ACC112 (cell line): Measurements from ENCODE around the gene CCM2L.
A peak's percentile ranks its signal among the peaks of the same experiment; 100 is the strongest.

Source experiments
- H2AFZ ChIP-seq: fragments of 200-600 bp; sonication (generic); one replicate; pipeline ENCODE4 v1.6.0; 2017; ENCODE audit warnings: antibody characterized with exemption, low read length; ENCODE audit not compliant: unreplicated experiment
- H3K27ac ChIP-seq: fragments of 200-600 bp; sonication (generic); 2 replicates; pipeline ENCODE4 v1.5.1; 2014; ENCODE audit warnings: low read depth, mild to moderate bottlenecking, antibody characterized with exemption, low read length, moderate library complexity
- H3K27me3 ChIP-seq: fragments of 200-600 bp; sonication (generic); 2 replicates; pipeline ENCODE4 v1.6.1; 2014; ENCODE audit warnings: mild to moderate bottlenecking, antibody characterized with exemption, low read length, moderate library complexity, mixed read lengths; ENCODE audit not compliant: insufficient read depth
- H3K36me3 ChIP-seq: fragments of 200-600 bp; sonication (generic); 2 replicates; pipeline ENCODE4 v1.6.1; 2016; ENCODE audit warnings: mild to moderate bottlenecking, antibody characterized with exemption, low read length, moderate library complexity, mixed read lengths; ENCODE audit not compliant: insufficient read depth
- H3K4me1 ChIP-seq: fragments of 200-600 bp; sonication (generic); one replicate; pipeline ENCODE4 v1.6.1; 2016; ENCODE audit warnings: low read length, mixed read lengths; ENCODE audit not compliant: insufficient read depth, unreplicated experiment, control insufficient read depth
- H3K4me3 ChIP-seq: fragments of 200-600 bp; sonication (generic); 2 replicates; pipeline ENCODE4 v1.5.1; 2014; ENCODE audit warnings: mild to moderate bottlenecking, low read depth, low read length
- H3K79me2 ChIP-seq: fragments of 200-600 bp; sonication (generic); one replicate; pipeline ENCODE4 v1.6.0; 2016; ENCODE audit warnings: low read length; ENCODE audit not compliant: control insufficient read depth, unreplicated experiment, insufficient read depth

Gene CCM2L

DNA sequence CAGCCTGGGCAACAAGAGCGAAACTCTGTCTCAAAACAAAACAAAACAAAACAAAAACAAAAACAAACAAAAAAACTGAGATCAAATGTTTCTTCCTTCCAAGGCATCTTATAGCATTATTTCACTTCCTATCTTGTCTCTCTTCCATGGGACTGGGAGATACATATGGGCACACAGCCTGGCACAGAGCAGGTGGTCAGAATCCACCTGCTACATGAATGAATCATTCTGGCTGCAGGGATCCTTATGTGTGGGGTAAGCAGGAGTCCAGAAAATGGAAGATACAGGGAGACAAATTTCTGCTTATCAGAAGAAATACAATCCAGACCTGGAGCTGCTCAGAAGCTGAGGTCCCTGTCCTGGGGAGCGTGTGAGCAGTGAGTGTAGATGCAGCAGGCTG is 18.2 kb upstream of the CCM2L start:
- H3K4me1 ChIP-seq, result no peaks in the 10 kb centered on the region
- H3K27me3 ChIP-seq, result peaks cover 48% of the 10 kb centered on the region

GRCh38 chr20:31996996-31997395 is 13.2 kb upstream of the CCM2L start:
- H3K4me3 ChIP-seq, result no peak overlapping the region
- H2AFZ ChIP-seq, result no peak overlapping the region
- no peaks in the 10 kb centered on the region for H3K79me2 ChIP-seq
- no peaks in the 10 kb centered on the region for H3K36me3 ChIP-seq
- H3K27me3 ChIP-seq, result peaks cover 52% of the 10 kb centered on the region
- H3K4me1 ChIP-seq, result no peaks in the 10 kb centered on the region
- H3K27ac ChIP-seq, result no peak overlapping the region

More for the DNA sequence above, 18.2 kb upstream of the CCM2L start:
- H3K27ac ChIP-seq, result no peak overlapping the region
- H2AFZ ChIP-seq, result no peak overlapping the region
- no peaks in the 10 kb centered on the region for H3K79me2 ChIP-seq
- H3K4me3 ChIP-seq, result no peak overlapping the region
- no peaks in the 10 kb centered on the region for H3K36me3 ChIP-seq

DNA sequence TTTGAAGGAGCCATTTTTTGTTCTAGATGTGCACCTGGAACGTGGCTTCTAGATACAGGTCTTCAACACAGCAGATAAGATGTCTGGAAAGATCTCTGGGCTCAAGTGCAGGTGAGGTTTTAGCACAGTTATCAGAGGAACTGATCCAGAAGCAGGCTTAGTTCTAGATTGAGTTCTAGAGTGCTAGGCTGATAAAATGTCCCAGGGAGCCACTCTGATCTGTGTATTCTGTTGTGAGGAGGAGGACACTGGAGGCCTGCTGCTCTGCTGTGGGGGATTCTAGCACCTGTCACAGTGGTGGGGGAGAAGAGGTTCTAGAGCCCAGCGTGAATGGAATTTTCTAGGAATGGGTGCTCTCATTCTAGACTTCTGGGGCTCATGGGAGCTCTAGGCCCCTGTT is 12.0 kb upstream of the CCM2L start:
- no peaks in the 10 kb centered on the region for H3K79me2 ChIP-seq
- H3K27ac ChIP-seq, result no peak overlapping the region
- H2AFZ ChIP-seq, result no peak overlapping the region
- H3K4me3 ChIP-seq, result no peak overlapping the region
- no peaks in the 10 kb centered on the region for H3K36me3 ChIP-seq
- peaks cover 41% of the 10 kb centered on the region for H3K27me3 ChIP-seq
- H3K4me1 ChIP-seq, result no peaks in the 10 kb centered on the region

- Histone ChIP-seq H2AFZ (no peak overlapping the region), H3K27me3 (no peaks in the 10 kb centered on the region), H3K79me2 (no peaks in the 10 kb centered on the region), H3K36me3 (no peaks in the 10 kb centered on the region), H3K27ac (no peak overlapping the region), H3K4me1 (peaks cover 8% of the 10 kb centered on the region), H3K4me3 (no peak overlapping the region)
Observed at GRCh38 chr20:32003325-32003724, 6.9 kb upstream of the CCM2L start.

- no peak overlapping the region for H3K27ac ChIP-seq
- peaks cover 8% of the 10 kb centered on the region for H3K4me1 ChIP-seq
- H3K27me3 ChIP-seq, result peaks cover 2% of the 10 kb centered on the region
- no peak overlapping the region for H2AFZ ChIP-seq
- no peaks in the 10 kb centered on the region for H3K36me3 ChIP-seq
- H3K79me2 ChIP-seq, result no peaks in the 10 kb centered on the region
- H3K4me3 ChIP-seq, result no peak overlapping the region
Observed at GRCh38 chr20:32004963-32005362, 5.3 kb upstream of the CCM2L start.

GRCh38 chr20:32006053-32006452 is 4.2 kb upstream of the CCM2L start:
- H3K27me3 ChIP-seq, result peaks cover 11% of the 10 kb centered on the region
- H3K79me2 ChIP-seq, result no peaks in the 10 kb centered on the region
- no peak overlapping the region for H3K27ac ChIP-seq
- no peaks in the 10 kb centered on the region for H3K36me3 ChIP-seq
- peaks cover 8% of the 10 kb centered on the region for H3K4me1 ChIP-seq
- H2AFZ ChIP-seq, result no peak overlapping the region
- no peak overlapping the region for H3K4me3 ChIP-seq

GRCh38 chr20:32006841-32007786 is 3.1 kb upstream of the CCM2L start:
- H3K27me3 ChIP-seq, result peaks cover 17% of the 10 kb centered on the region
- no peaks in the 10 kb centered on the region for H3K79me2 ChIP-seq
- H3K4me3 ChIP-seq, result no peak overlapping the region
- no peak overlapping the region for H3K27ac ChIP-seq
- H3K4me1 ChIP-seq, result peaks cover 8% of the 10 kb centered on the region
- peak overlapping the region; percentile 9 for H2AFZ ChIP-seq
- H3K36me3 ChIP-seq, result no peaks in the 10 kb centered on the region

GRCh38 chr20:32007787-32008616 is 2.2 kb upstream of the CCM2L start:
- peak overlapping the region; percentile 9 for H2AFZ ChIP-seq

DNA sequence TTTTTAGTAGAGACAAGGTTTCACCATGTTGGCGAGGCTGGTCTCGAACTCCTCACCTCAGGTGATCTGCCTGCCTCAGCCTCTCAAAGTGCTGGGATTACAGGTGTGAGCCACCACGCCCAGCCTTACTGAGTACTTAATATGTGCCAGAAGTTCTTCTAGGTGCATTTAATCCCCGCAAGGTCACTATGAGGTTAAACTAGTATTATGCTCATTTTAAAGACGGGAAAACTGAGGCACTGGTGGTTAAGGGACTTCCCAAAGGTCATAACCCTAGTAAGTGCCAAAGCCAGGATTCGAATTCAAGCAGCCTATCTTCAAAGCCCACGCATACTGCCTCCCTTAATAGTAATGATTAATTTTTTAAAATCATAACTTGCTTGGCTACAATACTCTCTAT is 674 bp upstream of the CCM2L start:
- H3K4me3 ChIP-seq, result no peak overlapping the region
- H3K4me1 ChIP-seq, result peaks cover 8% of the 10 kb centered on the region
- H3K36me3 ChIP-seq, result no peaks in the 10 kb centered on the region
- peaks cover 28% of the 10 kb centered on the region for H3K27me3 ChIP-seq
- H3K27ac ChIP-seq, result no peak overlapping the region
- no peaks in the 10 kb centered on the region for H3K79me2 ChIP-seq
- H2AFZ ChIP-seq, result no peak overlapping the region

More at GRCh38 chr20:32007787-32008616, 2.2 kb upstream of the CCM2L start:
- Histone ChIP-seq H3K27me3 (peaks cover 25% of the 10 kb centered on the region), H3K36me3 (no peaks in the 10 kb centered on the region), H3K4me1 (peaks cover 8% of the 10 kb centered on the region), H3K27ac (no peak overlapping the region), H3K79me2 (no peaks in the 10 kb centered on the region), H3K4me3 (no peak overlapping the region)

GRCh38 chr20:32010666-32011065 is 428 bp downstream of the CCM2L start:
- Histone ChIP-seq H3K79me2 (no peaks in the 10 kb centered on the region), H3K4me1 (peaks cover 8% of the 10 kb centered on the region), H3K27me3 (peaks cover 36% of the 10 kb centered on the region), H2AFZ (no peak overlapping the region), H3K36me3 (no peaks in the 10 kb centered on the region), H3K4me3 (no peak overlapping the region), H3K27ac (no peak overlapping the region)
